Measurements from ENCODE around the gene PDHX.

DNA sequence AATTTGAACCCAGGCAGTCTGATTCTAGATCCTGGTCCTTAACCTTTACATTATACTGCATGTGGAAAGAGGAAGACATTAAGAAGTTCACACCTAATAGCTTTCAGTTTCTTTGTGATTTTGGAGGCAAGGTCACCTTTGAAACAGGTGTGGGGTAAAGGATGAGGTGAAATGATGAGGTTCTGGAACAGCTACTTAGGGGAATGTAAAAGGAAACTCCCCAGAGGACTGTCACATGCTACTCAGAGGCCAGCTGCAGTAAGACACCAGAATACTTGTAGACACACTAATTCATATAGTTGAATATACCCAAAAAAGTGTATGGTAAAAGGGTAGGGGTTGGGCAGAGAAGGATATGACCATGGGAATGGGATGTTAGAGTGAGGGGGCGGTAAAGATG is 5.6 kb upstream of the PDHX start:
- TF ChIP-seq, protein P1, sequence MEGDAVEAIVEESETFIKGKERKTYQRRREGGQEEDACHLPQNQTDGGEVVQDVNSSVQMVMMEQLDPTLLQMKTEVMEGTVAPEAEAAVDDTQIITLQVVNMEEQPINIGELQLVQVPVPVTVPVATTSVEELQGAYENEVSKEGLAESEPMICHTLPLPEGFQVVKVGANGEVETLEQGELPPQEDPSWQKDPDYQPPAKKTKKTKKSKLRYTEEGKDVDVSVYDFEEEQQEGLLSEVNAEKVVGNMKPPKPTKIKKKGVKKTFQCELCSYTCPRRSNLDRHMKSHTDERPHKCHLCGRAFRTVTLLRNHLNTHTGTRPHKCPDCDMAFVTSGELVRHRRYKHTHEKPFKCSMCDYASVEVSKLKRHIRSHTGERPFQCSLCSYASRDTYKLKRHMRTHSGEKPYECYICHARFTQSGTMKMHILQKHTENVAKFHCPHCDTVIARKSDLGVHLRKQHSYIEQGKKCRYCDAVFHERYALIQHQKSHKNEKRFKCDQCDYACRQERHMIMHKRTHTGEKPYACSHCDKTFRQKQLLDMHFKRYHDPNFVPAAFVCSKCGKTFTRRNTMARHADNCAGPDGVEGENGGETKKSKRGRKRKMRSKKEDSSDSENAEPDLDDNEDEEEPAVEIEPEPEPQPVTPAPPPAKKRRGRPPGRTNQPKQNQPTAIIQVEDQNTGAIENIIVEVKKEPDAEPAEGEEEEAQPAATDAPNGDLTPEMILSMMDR (IDR thresholded peaks at IDR 0.05; ENCODE audit: low read depth, low read length, missing input control): no peak
- TF ChIP-seq YY1 (IDR thresholded peaks at IDR 0.05): no peak
- TF ChIP-seq, protein P2, sequence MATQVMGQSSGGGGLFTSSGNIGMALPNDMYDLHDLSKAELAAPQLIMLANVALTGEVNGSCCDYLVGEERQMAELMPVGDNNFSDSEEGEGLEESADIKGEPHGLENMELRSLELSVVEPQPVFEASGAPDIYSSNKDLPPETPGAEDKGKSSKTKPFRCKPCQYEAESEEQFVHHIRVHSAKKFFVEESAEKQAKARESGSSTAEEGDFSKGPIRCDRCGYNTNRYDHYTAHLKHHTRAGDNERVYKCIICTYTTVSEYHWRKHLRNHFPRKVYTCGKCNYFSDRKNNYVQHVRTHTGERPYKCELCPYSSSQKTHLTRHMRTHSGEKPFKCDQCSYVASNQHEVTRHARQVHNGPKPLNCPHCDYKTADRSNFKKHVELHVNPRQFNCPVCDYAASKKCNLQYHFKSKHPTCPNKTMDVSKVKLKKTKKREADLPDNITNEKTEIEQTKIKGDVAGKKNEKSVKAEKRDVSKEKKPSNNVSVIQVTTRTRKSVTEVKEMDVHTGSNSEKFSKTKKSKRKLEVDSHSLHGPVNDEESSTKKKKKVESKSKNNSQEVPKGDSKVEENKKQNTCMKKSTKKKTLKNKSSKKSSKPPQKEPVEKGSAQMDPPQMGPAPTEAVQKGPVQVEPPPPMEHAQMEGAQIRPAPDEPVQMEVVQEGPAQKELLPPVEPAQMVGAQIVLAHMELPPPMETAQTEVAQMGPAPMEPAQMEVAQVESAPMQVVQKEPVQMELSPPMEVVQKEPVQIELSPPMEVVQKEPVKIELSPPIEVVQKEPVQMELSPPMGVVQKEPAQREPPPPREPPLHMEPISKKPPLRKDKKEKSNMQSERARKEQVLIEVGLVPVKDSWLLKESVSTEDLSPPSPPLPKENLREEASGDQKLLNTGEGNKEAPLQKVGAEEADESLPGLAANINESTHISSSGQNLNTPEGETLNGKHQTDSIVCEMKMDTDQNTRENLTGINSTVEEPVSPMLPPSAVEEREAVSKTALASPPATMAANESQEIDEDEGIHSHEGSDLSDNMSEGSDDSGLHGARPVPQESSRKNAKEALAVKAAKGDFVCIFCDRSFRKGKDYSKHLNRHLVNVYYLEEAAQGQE (IDR thresholded peaks at IDR 0.05): no peak
- TF ChIP-seq, protein P3, sequence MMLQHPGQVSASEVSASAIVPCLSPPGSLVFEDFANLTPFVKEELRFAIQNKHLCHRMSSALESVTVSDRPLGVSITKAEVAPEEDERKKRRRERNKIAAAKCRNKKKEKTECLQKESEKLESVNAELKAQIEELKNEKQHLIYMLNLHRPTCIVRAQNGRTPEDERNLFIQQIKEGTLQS (IDR thresholded peaks at IDR 0.05): no peak
